Activated CD8-positive, alpha-beta memory T cell treated with anti-CD3 and anti-CD28 coated beads, Interleukin-2, amount 50 U/mL, for 1 hour (primary cell): ENCODE data around the gene PHF21A.
A peak's percentile ranks its signal among the peaks of the same experiment; 100 is the strongest.
"Not testable (repeated sequence)": the region's sequence is repeated elsewhere in the genome, so short reads cannot be mapped to it uniquely, and the experiment has no call there.

Experiments
- DNase-seq: peaks from one replicate; pipeline ENCODE4 v3.0.0-alpha.2; 2020; ENCODE audit errors: extremely low read depth

Gene PHF21A

GRCh38 chr11:45983471-45983845 is 137.8 kb downstream of the PHF21A start:
- DNase-seq = no peak

- DNase-seq = no peak
Measured at GRCh38 chr11:45982656-45983470, 138.4 kb downstream of the PHF21A start.

- not testable (repeated sequence) for DNase-seq
Measured at GRCh38 chr11:45981826-45982225, 139.4 kb downstream of the PHF21A start.

- DNase-seq = no peak
Measured at GRCh38 chr11:45974806-45975205, 146.4 kb downstream of the PHF21A start.

- no peak for DNase-seq
Measured at GRCh38 chr11:45973601-45974000, 147.7 kb downstream of the PHF21A start.

- no peak for DNase-seq
Measured at GRCh38 chr11:45968901-45969300, 152.4 kb downstream of the PHF21A start.

- no peak for DNase-seq
Measured at GRCh38 chr11:45967506-45967905, 153.7 kb downstream of the PHF21A start.

- DNase-seq = peak; percentile 13
Measured at GRCh38 chr11:45964911-45965389, 156.3 kb downstream of the PHF21A start.

GRCh38 chr11:45961751-45962240 is 159.5 kb downstream of the PHF21A start:
- DNase-seq = no peak

GRCh38 chr11:45960387-45961095 is 160.7 kb downstream of the PHF21A start:
- DNase-seq = no peak

GRCh38 chr11:45959851-45960250 is 161.4 kb downstream of the PHF21A start:
- no peak for DNase-seq

GRCh38 chr11:45949992-45950407 is 171.3 kb downstream of the PHF21A start:
- no peak for DNase-seq

- no peak for DNase-seq
Measured at GRCh38 chr11:45948356-45948755, 172.9 kb downstream of the PHF21A start.

- DNase-seq = no peak
Measured at GRCh38 chr11:45947885-45948284, 173.4 kb downstream of the PHF21A start.

GRCh38 chr11:45945397-45945999 is 175.8 kb downstream of the PHF21A start:
- DNase-seq = no peak

- DNase-seq = no peak
Measured at GRCh38 chr11:45942381-45942780, 178.9 kb downstream of the PHF21A start.

GRCh38 chr11:45941285-45941684 is 180.0 kb downstream of the PHF21A start:
- DNase-seq = no peak

GRCh38 chr11:45939836-45940235 is 181.4 kb downstream of the PHF21A start:
- no peak for DNase-seq

- no peak for DNase-seq
Measured at GRCh38 chr11:45937916-45938315, 183.3 kb downstream of the PHF21A start.

- DNase-seq = no peak
Measured at GRCh38 chr11:45936511-45937054, 184.7 kb downstream of the PHF21A start.

GRCh38 chr11:45935349-45936064 is 185.7 kb downstream of the PHF21A start:
- no peak for DNase-seq
